Measurements from ENCODE around the gene WT1.

- no peak for TF ChIP-seq CTCF (IDR thresholded peaks at IDR 0.05 in 4 of 5, conservative IDR thresholded peaks at IDR 0.05 in 1 of 5)
- TF ChIP-seq POLR2A (IDR thresholded peaks at IDR 0.05) = no peak
Observed at GRCh38 chr11:32366666-32367065, 68.7 kb downstream of the WT1 start.

All from gastrocnemius medialis (tissue), 4 donors.